H9 (cell line): Measurements from ENCODE around the gene MGAT4B. TPM values are rescaled to one million over a fixed set of nuclear protein-coding genes. Genes with fewer than 3 reads are reported as not detected.

Source experiments
- DNase-seq: peaks from one replicate; pipeline ENCODE4 v3.0.0-alpha.2; 2017
- H2AFZ ChIP-seq: one replicate; pipeline ENCODE4 v1.6.1; 2013; ENCODE audit warnings: mild to moderate bottlenecking, low read length, control low read depth, moderate library complexity
- H2AK5ac ChIP-seq: 2 replicates; pipeline ENCODE4 v1.6.1; 2013; ENCODE audit warnings: low read length, control low read depth, mixed read lengths; ENCODE audit not compliant: insufficient read length
- H2BK120ac ChIP-seq: one replicate; pipeline ENCODE4 v1.6.1; 2013; ENCODE audit warnings: low read depth, mild to moderate bottlenecking, low read length, control low read depth, inconsistent platforms; ENCODE audit not compliant: poor library complexity, severe bottlenecking
- H2BK12ac ChIP-seq: 2 replicates; pipeline ENCODE4 v1.6.1; 2013; ENCODE audit warnings: low read length, control low read depth, mixed read lengths, low read depth; ENCODE audit not compliant: insufficient read length
- H2BK15ac ChIP-seq: 2 replicates; pipeline ENCODE4 v1.6.1; 2013; ENCODE audit warnings: low read depth, low read length, control low read depth
- H2BK20ac ChIP-seq: one replicate; pipeline ENCODE4 v1.6.1; 2013; ENCODE audit warnings: low read depth, mild to moderate bottlenecking, low read length, control low read depth, inconsistent platforms; ENCODE audit not compliant: poor library complexity, severe bottlenecking
- H2BK5ac ChIP-seq: 2 replicates; pipeline ENCODE4 v1.6.1; 2013; ENCODE audit warnings: low read length, control low read depth, mixed read lengths; ENCODE audit not compliant: insufficient read length
- H3K14ac ChIP-seq: 2 replicates; pipeline ENCODE4 v1.6.1; 2013; ENCODE audit warnings: low read length, control low read depth; ENCODE audit not compliant: insufficient read depth
- H3K18ac ChIP-seq: 2 replicates; pipeline ENCODE4 v1.6.1; 2013; ENCODE audit warnings: low read depth, mild to moderate bottlenecking, mixed read lengths, low read length, control low read depth; ENCODE audit not compliant: insufficient read length
- H3K23ac ChIP-seq: 2 replicates; pipeline ENCODE4 v1.6.1; 2013; ENCODE audit warnings: low read length, control low read depth, mixed read lengths, low read depth; ENCODE audit not compliant: insufficient read length
- H3K23me2 ChIP-seq: 2 replicates; pipeline ENCODE4 v1.6.1; 2013; ENCODE audit warnings: low read depth, mild to moderate bottlenecking, mixed read lengths, low read length, control low read depth; ENCODE audit not compliant: insufficient read length, poor library complexity, severe bottlenecking
- H3K27ac ChIP-seq: 2 replicates; pipeline ENCODE4 v1.5.1; 2013; ENCODE audit warnings: low read length, control low read depth, mixed read lengths, low read depth; ENCODE audit not compliant: insufficient read length
- H3K27me3 ChIP-seq: 2 replicates; pipeline ENCODE4 v1.6.1; 2013; ENCODE audit warnings: low read length, control low read depth, inconsistent platforms; ENCODE audit not compliant: insufficient read depth
- H3K4ac ChIP-seq: 2 replicates; pipeline ENCODE4 v1.6.1; 2013; ENCODE audit warnings: low read depth, mild to moderate bottlenecking, control low read depth, inconsistent platforms, low read length, moderate library complexity
- H3K4me1 ChIP-seq: 2 replicates; pipeline ENCODE4 v1.6.1; 2013; ENCODE audit warnings: low read length, control low read depth, inconsistent platforms; ENCODE audit not compliant: insufficient read depth
- H3K4me2 ChIP-seq: 2 replicates; pipeline ENCODE4 v1.6.1; 2013; ENCODE audit warnings: low read length, control low read depth, mixed read lengths; ENCODE audit not compliant: insufficient read length, insufficient read depth
- H3K56ac ChIP-seq: 2 replicates; pipeline ENCODE4 v1.6.1; 2013; ENCODE audit warnings: low read depth, mild to moderate bottlenecking, mixed read lengths, low read length, control low read depth; ENCODE audit not compliant: insufficient read length
- H3K79me1 ChIP-seq: 2 replicates; pipeline ENCODE4 v1.6.1; 2013; ENCODE audit warnings: low read depth, mild to moderate bottlenecking, moderate library complexity, low read length, control low read depth, inconsistent platforms; ENCODE audit not compliant: insufficient read depth, poor library complexity, severe bottlenecking
- H3K79me2 ChIP-seq: 2 replicates; pipeline ENCODE4 v1.6.1; 2013; ENCODE audit warnings: low read length, control low read depth, inconsistent platforms; ENCODE audit not compliant: insufficient read depth
- H3K9ac ChIP-seq: 2 replicates; pipeline ENCODE4 v1.6.1; 2013; ENCODE audit warnings: low read length, control low read depth, mixed read lengths; ENCODE audit not compliant: insufficient read length; ENCODE audit errors: extremely low read depth
- H3K9me3 ChIP-seq: one replicate; pipeline ENCODE4 v1.6.1; 2013; ENCODE audit warnings: low read depth, low read length, inconsistent platforms; ENCODE audit not compliant: control insufficient read depth
- H3T11ph ChIP-seq: one replicate; pipeline ENCODE4 v1.6.1; 2013; ENCODE audit warnings: mild to moderate bottlenecking, low read length, control low read depth, inconsistent platforms
- H4K20me1 ChIP-seq: one replicate; pipeline ENCODE4 v1.6.1; 2013; ENCODE audit not compliant: control insufficient read depth, insufficient read length, insufficient read depth
- H4K5ac ChIP-seq: 2 replicates; pipeline ENCODE4 v1.6.1; 2013; ENCODE audit warnings: low read depth, mild to moderate bottlenecking, mixed read lengths, low read length, control low read depth; ENCODE audit not compliant: insufficient read length
- H4K8ac ChIP-seq: replicated peaks from 2 replicates; pipeline ENCODE4 v1.6.1; 2013; ENCODE audit warnings: low read length, control low read depth, mixed read lengths, low read depth; ENCODE audit not compliant: insufficient read length
- H4K91ac ChIP-seq: 2 replicates; pipeline ENCODE4 v1.6.1; 2013; ENCODE audit warnings: low read depth, mild to moderate bottlenecking, moderate library complexity, mixed read lengths, low read length, control low read depth; ENCODE audit not compliant: insufficient read length
- H3K27ac Mint-ChIP-seq, 3 experiments: 2 replicates in 2 of 3; 3 replicates in 1 of 3; pipeline ENCODE4 v1.8.0; 2020 to 2021; ENCODE audit warnings: mixed read lengths in 3 of 3, mild to moderate bottlenecking in 1 of 3, moderate library complexity in 1 of 3
- H3K27me3 Mint-ChIP-seq: 2 replicates; pipeline ENCODE4 v1.8.0; 2021; ENCODE audit warnings: low read depth, mild to moderate bottlenecking, moderate library complexity, mixed read lengths
- H3K36me3 Mint-ChIP-seq, 3 experiments: 2 replicates in 2 of 3; 3 replicates in 1 of 3; pipeline ENCODE4 v1.8.0; 2020 to 2021; ENCODE audit warnings: low read depth in 3 of 3, mixed read lengths in 3 of 3; ENCODE audit not compliant: insufficient read depth in 1 of 3
- H3K4me1 Mint-ChIP-seq, 2 experiments: 2 replicates each; pipeline ENCODE4 v1.8.0; 2020; ENCODE audit warnings: mixed read lengths in 2 of 2
- H3K4me3 Mint-ChIP-seq, 2 experiments: 2 replicates in 1 of 2; 3 replicates in 1 of 2; pipeline ENCODE4 v1.8.0; 2020 to 2021; ENCODE audit warnings: mild to moderate bottlenecking in 2 of 2, mixed read lengths in 2 of 2, moderate library complexity in 1 of 2
- H3K9me3 Mint-ChIP-seq, 2 experiments: 2 replicates in 1 of 2; 3 replicates in 1 of 2; pipeline ENCODE4 v1.8.0; 2020; ENCODE audit warnings: mild to moderate bottlenecking in 2 of 2, mixed read lengths in 2 of 2, moderate library complexity in 1 of 2
- WGBS: extraction: QIAGEN DNeasy Blood & Tissue Kit; methylation state at CpG from one replicate; pipeline ENCODE4 v1.1.7; 2013; ENCODE audit warnings: missing lambda C conversion rate, low lambda C conversion rate, mixed read lengths; ENCODE audit not compliant: insufficient read length; ENCODE audit errors: extremely low coverage; 5-methylcytosine and 5-hydroxymethylcytosine counted together
- total RNA-seq: library from RNA; stranded (reverse); gene quantifications from 2 replicates; pipeline ENCODE4 v1.2.1, GENCODE V29; 2021
- TF ChIP-seq, protein P1 (sequence below): fragments of 200-600 bp; sonication (generic); conservative IDR thresholded peaks from 3 replicates; pipeline ENCODE4 v1.8.0; 2021; ENCODE audit warnings: antibody characterized with exemption, mild to moderate bottlenecking

The MGAT4B gene
- total RNA-seq, 1 experiment from 2014 or later: 147 TPM

- no peak overlapping the region for H3K4me3 Mint-ChIP-seq
- Histone ChIP-seq H3K56ac (no peak overlapping the region), H2AFZ (no peak overlapping the region), H2BK5ac (no peak overlapping the region), H2BK20ac (no peak overlapping the region), H4K20me1 (no peaks in the 10 kb centered on the region), H3K18ac (no peak overlapping the region), H4K8ac (no peak overlapping the region), H3K79me1 (no peaks in the 10 kb centered on the region), H2AK5ac (no peak overlapping the region), H3K9ac (no peak overlapping the region), H4K91ac (no peak overlapping the region), H4K5ac (no peak overlapping the region), H3K27me3 (no peaks in the 10 kb centered on the region), H3K79me2 (no peaks in the 10 kb centered on the region), H3K4me1 (peaks cover 9% of the 10 kb centered on the region; the same call in 1 of the 2 replicates), H3K4ac (no peak overlapping the region), H3K9me3 (no peaks in the 10 kb centered on the region), H2BK12ac (no peak overlapping the region), H3K27ac (no peak overlapping the region), H3T11ph (no peak overlapping the region), H2BK15ac (no peak overlapping the region), H2BK120ac (no peak overlapping the region), H3K23ac (no peak overlapping the region), H3K4me2 (no peak overlapping the region), H3K23me2 (no peaks in the 10 kb centered on the region), H3K14ac (no peak overlapping the region)
- no CpG with 5 or more reads among the region's 7 CpGs for WGBS
- peaks cover 4 to 9% of the 10 kb centered on the region in 2 experiments; a peak in 4 of 5 replicates for H3K9me3 Mint-ChIP-seq
- DNase-seq: no peak
- no peaks in the 10 kb centered on the region for H3K27me3 Mint-ChIP-seq
- peak overlapping the region in 1 of 3 experiments; percentile 34; a peak in 1 of 7 replicates for H3K27ac Mint-ChIP-seq
- TF ChIP-seq, protein P1, sequence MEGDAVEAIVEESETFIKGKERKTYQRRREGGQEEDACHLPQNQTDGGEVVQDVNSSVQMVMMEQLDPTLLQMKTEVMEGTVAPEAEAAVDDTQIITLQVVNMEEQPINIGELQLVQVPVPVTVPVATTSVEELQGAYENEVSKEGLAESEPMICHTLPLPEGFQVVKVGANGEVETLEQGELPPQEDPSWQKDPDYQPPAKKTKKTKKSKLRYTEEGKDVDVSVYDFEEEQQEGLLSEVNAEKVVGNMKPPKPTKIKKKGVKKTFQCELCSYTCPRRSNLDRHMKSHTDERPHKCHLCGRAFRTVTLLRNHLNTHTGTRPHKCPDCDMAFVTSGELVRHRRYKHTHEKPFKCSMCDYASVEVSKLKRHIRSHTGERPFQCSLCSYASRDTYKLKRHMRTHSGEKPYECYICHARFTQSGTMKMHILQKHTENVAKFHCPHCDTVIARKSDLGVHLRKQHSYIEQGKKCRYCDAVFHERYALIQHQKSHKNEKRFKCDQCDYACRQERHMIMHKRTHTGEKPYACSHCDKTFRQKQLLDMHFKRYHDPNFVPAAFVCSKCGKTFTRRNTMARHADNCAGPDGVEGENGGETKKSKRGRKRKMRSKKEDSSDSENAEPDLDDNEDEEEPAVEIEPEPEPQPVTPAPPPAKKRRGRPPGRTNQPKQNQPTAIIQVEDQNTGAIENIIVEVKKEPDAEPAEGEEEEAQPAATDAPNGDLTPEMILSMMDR: no peak
- peaks cover 68 to 96% (median 92%) of the 10 kb centered on the region in 3 experiments for H3K36me3 Mint-ChIP-seq
- H3K4me1 Mint-ChIP-seq: peaks cover 28% of the 10 kb centered on the region in 2 experiments
Observed at GRCh38 chr5:179830818-179831468, 24.3 kb upstream of the MGAT4B start.
